GM12878 (cell line): Measurements from ENCODE around the gene ZACN. TPM values are rescaled to one million over a fixed set of nuclear protein-coding genes. Genes with fewer than 3 reads are reported as not detected.

ENCODE experiments used
- ATAC-seq: fragments of 200-7000 bp; cut with Tn5 transposase; 3 replicates; pipeline ENCODE4 v1.9.1; 2020; ENCODE audit warnings: mild to moderate bottlenecking, moderate library complexity
- BruUV-seq: library from RNA; stranded (reverse); fragments of 400-500 nt; replicated peaks from 2 replicates; lab custom pipeline; 2021; lab: Mats Ljungman, UMichigan
- CTCF ChIA-PET: fragments of 300-600 bp; sonication (Branson Sonifier 250); formaldehyde crosslinking; extraction: SDS; loops from one replicate; lab custom pipeline; 2021; ENCODE audit warnings: inconsistent platforms; lab: Yijun Ruan, JAX
- POLR2A ChIA-PET: fragments of 350-600 bp; formaldehyde crosslinking; extraction: SDS; loops from one replicate; lab custom pipeline; 2021; ENCODE audit warnings: inconsistent platforms; lab: Charles Lee
- RAD21 ChIA-PET: fragments of 300-600 bp; sonication (Branson Sonifier 250); formaldehyde crosslinking; loops from one replicate; lab custom pipeline; 2023; ENCODE audit warnings: antibody characterized with exemption; ENCODE audit not compliant: unreplicated experiment; lab: Charles Lee
- SMC1A ChIA-PET: fragments of 300-600 bp; sonication (Branson Sonifier 250); formaldehyde crosslinking; loops from one replicate; lab custom pipeline; 2023; ENCODE audit not compliant: unreplicated experiment, uncharacterized antibody; lab: Charles Lee
- DNase-seq: peaks from one replicate; pipeline ENCODE4 v3.0.0-alpha.2; 2011; ENCODE audit warnings: low read depth, low spot score
- FAIRE-seq: peaks from 3 replicates; lab custom pipeline; 2011; peaks lifted over from hg19 to GRCh38; lab: Jason Lieb, UNC
- H2AFZ ChIP-seq: 2 replicates; pipeline ENCODE4 v1.6.0; 2011; ENCODE audit warnings: low read depth, low read length, control low read depth; ENCODE audit not compliant: control insufficient read depth
- H3K27ac ChIP-seq: 2 replicates; pipeline ENCODE4 v1.5.1; 2011; ENCODE audit warnings: control low read depth; ENCODE audit not compliant: control insufficient read depth, insufficient read depth
- H3K27me3 ChIP-seq, 2 experiments: replicated peaks in 1 of 2; 2 replicates each; pipeline versions ENCODE4 v1.6.0 to v1.6.1; 2011; ENCODE audit warnings: low read length in 1 of 2; ENCODE audit not compliant: control insufficient read depth in 2 of 2, insufficient read depth in 2 of 2
- H3K36me3 ChIP-seq, 2 experiments: 2 replicates each; pipeline ENCODE4 v1.5.1; 2011; ENCODE audit warnings: low read length in 1 of 2; ENCODE audit not compliant: control insufficient read depth in 2 of 2, insufficient read depth in 2 of 2
- H3K4me1 ChIP-seq: 2 replicates; pipeline ENCODE4 v1.6.1; 2011; ENCODE audit warnings: mild to moderate bottlenecking, low read length, moderate library complexity, mixed read lengths; ENCODE audit not compliant: control insufficient read depth, insufficient read depth
- H3K4me2 ChIP-seq: 2 replicates; pipeline ENCODE4 v1.6.0; 2011; ENCODE audit warnings: control low read depth; ENCODE audit not compliant: control insufficient read depth, insufficient read depth
- H3K4me3 ChIP-seq: fragments of 200-600 bp; sonication (generic); 2 replicates; pipeline ENCODE4 v1.5.1; 2016
- H3K79me2 ChIP-seq: 2 replicates; pipeline ENCODE4 v1.6.0; 2011; ENCODE audit warnings: low read length; ENCODE audit not compliant: control insufficient read depth, insufficient read depth
- H3K9ac ChIP-seq: 2 replicates; pipeline ENCODE4 v1.8.0; 2011; ENCODE audit warnings: low read length, control low read depth, mixed read lengths; ENCODE audit not compliant: control insufficient read depth, insufficient read depth
- H3K9me3 ChIP-seq: replicated peaks from 3 replicates; pipeline ENCODE4 v1.5.1; 2011; ENCODE audit warnings: mild to moderate bottlenecking, low read length; ENCODE audit not compliant: control insufficient read depth, insufficient read depth
- H4K20me1 ChIP-seq: 2 replicates; pipeline ENCODE4 v1.6.0; 2011; ENCODE audit not compliant: control insufficient read depth, insufficient read depth
- BACH1 ChIP-seq: fragments of 450-650 bp; IDR thresholded peaks from 2 replicates; pipeline ENCODE4 v1.6.1; 2017; ENCODE audit warnings: mild to moderate bottlenecking, borderline replicate concordance
- BCL11A ChIP-seq: IDR thresholded peaks from 2 replicates; pipeline ENCODE4 v1.6.1; 2011; ENCODE audit warnings: low read depth, low read length
- CREM ChIP-seq: IDR thresholded peaks from 2 replicates; pipeline ENCODE4 v1.6.1; 2014; ENCODE audit warnings: antibody characterized with exemption, low read depth
- GABPA ChIP-seq: IDR thresholded peaks from 2 replicates; pipeline ENCODE4 v1.6.1; 2014; ENCODE audit warnings: antibody characterized with exemption, low read depth, mild to moderate bottlenecking, inconsistent platforms
- JUNB ChIP-seq: IDR thresholded peaks from 2 replicates; pipeline ENCODE4 v1.6.1; 2016; ENCODE audit warnings: antibody characterized with exemption, mild to moderate bottlenecking
- MEF2A ChIP-seq: IDR thresholded peaks from 2 replicates; pipeline ENCODE4 v1.6.1; 2011; ENCODE audit warnings: low read depth, mild to moderate bottlenecking, low read length, moderate library complexity; ENCODE audit not compliant: insufficient read depth
- MYB ChIP-seq: fragments of 150-350 bp; IDR thresholded peaks from 2 replicates; pipeline ENCODE4 v1.6.1; 2014; ENCODE audit warnings: mild to moderate bottlenecking, low read depth, low read length, borderline replicate concordance
- NR2C1 ChIP-seq: fragments of 450-650 bp; IDR thresholded peaks from 2 replicates; pipeline ENCODE4 v1.6.1; 2017; ENCODE audit warnings: antibody characterized with exemption, mild to moderate bottlenecking, moderate library complexity
- RAD21 ChIP-seq: IDR thresholded peaks from 2 replicates; pipeline ENCODE4 v1.6.1; 2011; ENCODE audit warnings: mild to moderate bottlenecking, low read depth, low read length, moderate library complexity; ENCODE audit not compliant: insufficient read depth
- RB1 ChIP-seq: fragments of 450-650 bp; formaldehyde crosslinking; IDR thresholded peaks from 2 replicates; pipeline ENCODE4 v1.6.1; 2017; ENCODE audit warnings: mild to moderate bottlenecking, borderline replicate concordance
- SMARCA5 ChIP-seq: fragments of 450-650 bp; IDR thresholded peaks from 2 replicates; pipeline ENCODE4 v1.6.1; 2017; ENCODE audit warnings: mild to moderate bottlenecking
- STAT1 ChIP-seq: fragments of 450-650 bp; conservative IDR thresholded peaks from 2 replicates; pipeline ENCODE4 v1.6.1; 2014; ENCODE audit warnings: antibody characterized with exemption, mild to moderate bottlenecking
- WGBS: methylation state at CpG from one replicate; pipeline ENCODE4 v1.1.6; 2016; ENCODE audit warnings: low lambda C conversion rate; ENCODE audit not compliant: insufficient replicate concordance, insufficient coverage; ENCODE audit errors: missing lambda C conversion rate; 5-methylcytosine and 5-hydroxymethylcytosine counted together
- in situ Hi-C: fragments of 300-500 bp; cut with MboI; formaldehyde crosslinking; loops from 9 replicates; pipeline ENCODE4 v1.14.3; 2018; ENCODE audit warnings: mixed read lengths
- intact Hi-C: fragments of 100-400 bp; cut with micrococcal nuclease; formaldehyde crosslinking; loops from one replicate; pipeline ENCODE4 v1.14.2; 2022; ENCODE audit not compliant: unreplicated experiment
- polyA plus RNA-seq, 11 experiments: library from polyadenylated mRNA; depleted of rRNA in 4 of 11; unstranded in 6 of 11; stranded (reverse) in 5 of 11; fragments of >200 nt; fragmentation: Nextera tagmentation in 4 of 11; fragmentation: Illumina TruSeq in 1 of 11; extraction: Ambion mirVana in 4 of 11; extraction: Trizol in 1 of 11; gene quantifications; 1 replicate in 1 of 11; 2 replicates in 10 of 11; pipeline versions ENCODE4 v1.2.1 to v1.2.3, GENCODE V29; 2011 to 2016; ENCODE audit warnings: inconsistent platforms in 2 of 11, missing spikeins in 2 of 11, low read depth in 1 of 11
- total RNA-seq, 4 experiments: library from RNA; depleted of rRNA in 3 of 4; stranded (reverse); fragments of >200 nt in 3 of 4; fragmentation: Illumina TruSeq in 1 of 4; extraction: Trizol in 1 of 4; gene quantifications; 2 replicates each; pipeline versions ENCODE4 v1.2.1 to v1.2.3, GENCODE V29; 2013 to 2021
- TF ChIP-seq, protein P1 (sequence below): fragments of 450-650 bp; formaldehyde crosslinking; IDR thresholded peaks from 2 replicates; pipeline ENCODE4 v1.4.0; 2020; ENCODE audit warnings: mild to moderate bottlenecking, moderate library complexity
- TF ChIP-seq, protein P2 (sequence below): IDR thresholded peaks from 2 replicates; pipeline ENCODE4 v1.6.1; 2012; ENCODE audit warnings: low read depth, low read length, improper control_type of control experiment

The ZACN gene
- total and polyA plus RNA-seq, 10 of the 15 experiments (the other 5 are each of a cell fraction or from before 2014, with no cell fraction given): 0.06 to 11.3 (median 0.47) TPM; not detected in 2

- POLR2A ChIA-PET: interaction anchor here (1.0 kb wide), 1 partner anchor 160 kb away, joined by 4 read pairs; the partner anchor contains the start of gene UBALD2
- 94% methylated on average over 5 of the region's 5 CpGs for WGBS
Measured at GRCh38 chr17:76104896-76105231, 25.9 kb downstream of the ZACN start.

DNA sequence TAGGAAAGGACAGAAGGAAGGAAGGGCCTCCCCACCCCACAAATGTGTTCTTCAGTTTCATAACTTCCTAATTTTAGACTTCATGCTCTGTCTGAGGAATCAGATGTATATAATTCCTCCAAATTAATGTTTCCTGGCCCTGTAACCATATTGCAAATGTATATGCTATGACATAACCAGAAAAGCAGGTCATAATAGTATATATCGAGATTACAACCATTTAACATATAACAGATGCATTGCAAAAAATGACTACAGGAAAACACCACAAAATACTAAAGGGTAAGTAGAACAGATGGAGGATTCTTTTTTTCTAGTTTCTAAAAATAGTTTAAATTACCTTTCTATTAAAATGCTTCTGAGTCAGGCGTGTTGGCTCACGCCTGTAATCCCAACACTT, 27.7 kb downstream of the ZACN start:
- Histone ChIP-seq H3K4me2 (no peak overlapping the region), H3K4me1 (peaks cover 6% of the 10 kb centered on the region), H3K36me3 (peaks cover 0 to 3% of the 10 kb centered on the region in 2 experiments; a peak in 1 of 4 replicates), H3K9ac (no peak overlapping the region), H3K79me2 (peaks cover 14% of the 10 kb centered on the region), H4K20me1 (no peaks in the 10 kb centered on the region), H3K9me3 (no peaks in the 10 kb centered on the region; the same call in 2 of the 3 replicates), H3K27me3 (no peaks in the 10 kb centered on the region), H2AFZ (no peak overlapping the region; the same call in 1 of the 2 replicates), H3K4me3 (no peak overlapping the region), H3K27ac (no peak overlapping the region)
- no TSS peak for BruUV-seq
- SMC1A ChIA-PET: interaction anchor here (0.7 to 1.8 kb wide), 4 partner anchors 87 to 198 kb away, joined by 3 to 7 read pairs (median 3); no protein-coding TSS in a partner anchor
- intact Hi-C loops (loop anchor here (2.0 kb wide), 1 partner anchor 92 kb away; no protein-coding TSS in a partner anchor), in situ Hi-C loops (no loop called here)
- no peak for FAIRE-seq
- no peak for ATAC-seq
- WGBS: 66% methylated on average over 3 of the region's 3 CpGs
- RAD21 ChIA-PET: no interaction called here
- CTCF ChIA-PET: interaction anchor here (0.5 to 7.6 kb wide), 9 partner anchors 11 to 549 kb away, joined by 3 to 40 read pairs (median 4); partner anchors contain the start of genes ACOX1 and TEN1
- POLR2A ChIA-PET: no interaction called here
- DNase-seq: no peak
- TF ChIP-seq MEF2A (no peak), MYB (no peak), NR2C1 (no peak), JUNB (no peak), SMARCA5 (no peak), RB1 (no peak), RAD21 (no peak), BCL11A (no peak), BACH1 (no peak), CREM (no peak), STAT1 (no peak)
- TF ChIP-seq, protein P1, sequence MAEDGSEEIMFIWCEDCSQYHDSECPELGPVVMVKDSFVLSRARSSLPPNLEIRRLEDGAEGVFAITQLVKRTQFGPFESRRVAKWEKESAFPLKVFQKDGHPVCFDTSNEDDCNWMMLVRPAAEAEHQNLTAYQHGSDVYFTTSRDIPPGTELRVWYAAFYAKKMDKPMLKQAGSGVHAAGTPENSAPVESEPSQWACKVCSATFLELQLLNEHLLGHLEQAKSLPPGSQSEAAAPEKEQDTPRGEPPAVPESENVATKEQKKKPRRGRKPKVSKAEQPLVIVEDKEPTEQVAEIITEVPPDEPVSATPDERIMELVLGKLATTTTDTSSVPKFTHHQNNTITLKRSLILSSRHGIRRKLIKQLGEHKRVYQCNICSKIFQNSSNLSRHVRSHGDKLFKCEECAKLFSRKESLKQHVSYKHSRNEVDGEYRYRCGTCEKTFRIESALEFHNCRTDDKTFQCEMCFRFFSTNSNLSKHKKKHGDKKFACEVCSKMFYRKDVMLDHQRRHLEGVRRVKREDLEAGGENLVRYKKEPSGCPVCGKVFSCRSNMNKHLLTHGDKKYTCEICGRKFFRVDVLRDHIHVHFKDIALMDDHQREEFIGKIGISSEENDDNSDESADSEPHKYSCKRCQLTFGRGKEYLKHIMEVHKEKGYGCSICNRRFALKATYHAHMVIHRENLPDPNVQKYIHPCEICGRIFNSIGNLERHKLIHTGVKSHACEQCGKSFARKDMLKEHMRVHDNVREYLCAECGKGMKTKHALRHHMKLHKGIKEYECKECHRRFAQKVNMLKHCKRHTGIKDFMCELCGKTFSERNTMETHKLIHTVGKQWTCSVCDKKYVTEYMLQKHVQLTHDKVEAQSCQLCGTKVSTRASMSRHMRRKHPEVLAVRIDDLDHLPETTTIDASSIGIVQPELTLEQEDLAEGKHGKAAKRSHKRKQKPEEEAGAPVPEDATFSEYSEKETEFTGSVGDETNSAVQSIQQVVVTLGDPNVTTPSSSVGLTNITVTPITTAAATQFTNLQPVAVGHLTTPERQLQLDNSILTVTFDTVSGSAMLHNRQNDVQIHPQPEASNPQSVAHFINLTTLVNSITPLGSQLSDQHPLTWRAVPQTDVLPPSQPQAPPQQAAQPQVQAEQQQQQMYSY (CRISPR knock-in tag): no peak
- TF ChIP-seq, protein P2, sequence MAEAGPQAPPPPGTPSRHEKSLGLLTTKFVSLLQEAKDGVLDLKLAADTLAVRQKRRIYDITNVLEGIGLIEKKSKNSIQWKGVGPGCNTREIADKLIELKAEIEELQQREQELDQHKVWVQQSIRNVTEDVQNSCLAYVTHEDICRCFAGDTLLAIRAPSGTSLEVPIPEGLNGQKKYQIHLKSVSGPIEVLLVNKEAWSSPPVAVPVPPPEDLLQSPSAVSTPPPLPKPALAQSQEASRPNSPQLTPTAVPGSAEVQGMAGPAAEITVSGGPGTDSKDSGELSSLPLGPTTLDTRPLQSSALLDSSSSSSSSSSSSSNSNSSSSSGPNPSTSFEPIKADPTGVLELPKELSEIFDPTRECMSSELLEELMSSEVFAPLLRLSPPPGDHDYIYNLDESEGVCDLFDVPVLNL: no peak

More at GRCh38 chr17:76104896-76105231, 25.9 kb downstream of the ZACN start:
- no peak overlapping the region for H3K9ac ChIP-seq
- ATAC-seq (no peak), FAIRE-seq (no peak), DNase-seq (no peak)
- no peak overlapping the region for H3K4me2 ChIP-seq
- CTCF ChIA-PET: interaction anchor here (2.2 to 7.6 kb wide), 2 partner anchors 91 to 175 kb away, joined by 13 to 40 read pairs; no protein-coding TSS in a partner anchor
- BruUV-seq: no TSS peak
- SMC1A ChIA-PET: no interaction called here
- TF ChIP-seq GABPA: no peak
- H3K36me3 ChIP-seq: peaks cover 1 to 10% of the 10 kb centered on the region in 2 experiments; a peak in 3 of 4 replicates
- H2AFZ ChIP-seq: no peak overlapping the region
- intact Hi-C loops: no loop called here
- no peak overlapping the region for H3K4me3 ChIP-seq
- in situ Hi-C loops: no loop called here
- no peaks in the 10 kb centered on the region for H4K20me1 ChIP-seq
- H3K9me3 ChIP-seq: no peaks in the 10 kb centered on the region; the same call in 2 of the 3 replicates
- no peaks in the 10 kb centered on the region for H3K27me3 ChIP-seq
- H3K4me1 ChIP-seq: peaks cover 6% of the 10 kb centered on the region
- RAD21 ChIA-PET: interaction anchor here (1.2 kb wide), 1 partner anchor 99 kb away, joined by 3 read pairs; no protein-coding TSS in a partner anchor
- H3K79me2 ChIP-seq: peaks cover 14% of the 10 kb centered on the region
- H3K27ac ChIP-seq: no peak overlapping the region
